ENCODE results near the gene CLNK. TPM values are rescaled to one million over a fixed set of nuclear protein-coding genes. Genes with fewer than 3 reads are reported as not detected.

The CLNK gene
- total and polyA plus RNA-seq, 2 of the 13 experiments (the other 11 are each of a cell fraction or from before 2014, with no cell fraction given), result not detected

GRCh38 chr4:10697086-10697485 is 12.5 kb upstream of the CLNK start:
- DNase-seq (ENCODE audit: low spot score), result no peak
- in situ Hi-C loops (cut with HindIII; ENCODE audit: extremely low pct_ligation_motif_present, low pct_unique_long_range_greater_than_20kb) (no loop called here), intact Hi-C loops (cut with micrococcal nuclease; ENCODE audit: unreplicated experiment) (no loop called here)
- BruUV-seq (replicated peaks), result no TSS peak
- Histone ChIP-seq H2AFZ (ENCODE audit: low read length) (no peak overlapping the region), H3K36me3 (replicated peaks in 1 of 2; ENCODE audit: control insufficient read depth in 1 of 2, insufficient read depth in 2 of 2, low read length in 2 of 2) (no peaks in the 10 kb centered on the region), H3K79me2 (ENCODE audit: insufficient read depth, low read length) (no peaks in the 10 kb centered on the region), H3K4me2 (ENCODE audit: low read depth, low read length) (no peak overlapping the region), H3K9me3 (ENCODE audit: low read length) (no peaks in the 10 kb centered on the region), H3K9ac (ENCODE audit: insufficient read depth, low read depth, low read length) (no peak overlapping the region), H3K4me3 (replicated peaks in 1 of 3; ENCODE audit: insufficient read depth in 1 of 3, low read depth in 2 of 3, low read length in 3 of 3) (no peak overlapping the region), H3K27me3 (ENCODE audit: control insufficient read depth in 1 of 2, insufficient read depth in 2 of 2, low read length in 2 of 2) (no peaks in the 10 kb centered on the region), H3K4me1 (ENCODE audit: insufficient read depth, low read length) (no peaks in the 10 kb centered on the region), H3K27ac (ENCODE audit: extremely low read length, insufficient read depth, low read length) (no peak overlapping the region), H4K20me1 (ENCODE audit: insufficient read depth, low read length) (no peaks in the 10 kb centered on the region)
- TF ChIP-seq SIX4 (CRISPR knock-in tag; IDR thresholded peaks at IDR 0.05) (no peak), NRL (CRISPR knock-in tag; IDR thresholded peaks at IDR 0.05; ENCODE audit: borderline replicate concordance) (no peak), ZNF292 (CRISPR knock-in tag; IDR thresholded peaks at IDR 0.05; ENCODE audit: borderline replicate concordance, low read depth) (no peak), PITX1 (CRISPR knock-in tag; IDR thresholded peaks at IDR 0.05) (no peak), DDIT3 (CRISPR knock-in tag; IDR thresholded peaks at IDR 0.05) (no peak), ARNTL (CRISPR knock-in tag; IDR thresholded peaks at IDR 0.05) (no peak), ZNF777 (CRISPR knock-in tag; IDR thresholded peaks at IDR 0.05) (no peak), TCF7L2 (IDR thresholded peaks at IDR 0.05; ENCODE audit: low read depth, low read length) (no peak), HOXA5 (CRISPR knock-in tag; IDR thresholded peaks at IDR 0.05) (no peak), PHF21A (CRISPR knock-in tag; IDR thresholded peaks at IDR 0.05) (no peak)
- no peak for ATAC-seq
- POLR2A ChIA-PET, result no interaction called here
- WGBS (ENCODE audit: low lambda C conversion rate), result 12% methylated on average over 5 of the region's 5 CpGs
- no peak for FAIRE-seq
- CTCF ChIA-PET (ENCODE audit: low intra/inter-chr PET ratio, low total read pairs), result no interaction called here

- ChIA-PET POLR2A (no interaction called here), CTCF (ENCODE audit: low intra/inter-chr PET ratio, low total read pairs) (no interaction called here)
- Histone ChIP-seq H3K4me2 (ENCODE audit: low read depth, low read length) (no peak overlapping the region), H2AFZ (ENCODE audit: low read length) (no peak overlapping the region), H3K9ac (ENCODE audit: insufficient read depth, low read depth, low read length) (no peak overlapping the region), H3K27me3 (ENCODE audit: control insufficient read depth in 1 of 2, insufficient read depth in 2 of 2, low read length in 2 of 2) (no peaks in the 10 kb centered on the region), H3K36me3 (replicated peaks in 1 of 2; ENCODE audit: control insufficient read depth in 1 of 2, insufficient read depth in 2 of 2, low read length in 2 of 2) (no peaks in the 10 kb centered on the region), H3K4me1 (ENCODE audit: insufficient read depth, low read length) (no peaks in the 10 kb centered on the region), H3K9me3 (ENCODE audit: low read length) (no peaks in the 10 kb centered on the region), H3K79me2 (ENCODE audit: insufficient read depth, low read length) (no peaks in the 10 kb centered on the region), H3K27ac (ENCODE audit: extremely low read length, insufficient read depth, low read length) (no peak overlapping the region), H3K4me3 (replicated peaks in 1 of 3; ENCODE audit: insufficient read depth in 1 of 3, low read depth in 2 of 3, low read length in 3 of 3) (no peak overlapping the region), H4K20me1 (ENCODE audit: insufficient read depth, low read length) (no peaks in the 10 kb centered on the region)
- DNase-seq (ENCODE audit: low spot score) (no peak), ATAC-seq (no peak), FAIRE-seq (no peak)
- 23% methylated on average over 4 of the region's 4 CpGs for WGBS (ENCODE audit: low lambda C conversion rate)
- in situ Hi-C loops (cut with HindIII; ENCODE audit: extremely low pct_ligation_motif_present, low pct_unique_long_range_greater_than_20kb) (no loop called here), intact Hi-C loops (cut with micrococcal nuclease; ENCODE audit: unreplicated experiment) (no loop called here)
- TF ChIP-seq ZSCAN25 (CRISPR knock-in tag; IDR thresholded peaks at IDR 0.05) (no peak), SMAD1 (CRISPR knock-in tag; IDR thresholded peaks at IDR 0.05; ENCODE audit: borderline replicate concordance, low read depth) (no peak), ZNF556 (CRISPR knock-in tag; IDR thresholded peaks at IDR 0.05; ENCODE audit: borderline replicate concordance) (no peak), ZFX (CRISPR knock-in tag; IDR thresholded peaks at IDR 0.05; ENCODE audit: low read depth) (no peak), ZNF549 (CRISPR knock-in tag; IDR thresholded peaks at IDR 0.05) (no peak), ETV5 (CRISPR knock-in tag; IDR thresholded peaks at IDR 0.05; ENCODE audit: borderline replicate concordance) (no peak)
- BruUV-seq (replicated peaks), result no TSS peak
Observed at GRCh38 chr4:10696253-10696652, 11.7 kb upstream of the CLNK start.
